HG03280 (cell line): ENCODE measurements around the gene SERPINA1.

ENCODE experiments used
- ATAC-seq: cut with Tn5 transposase; IDR thresholded peaks from one replicate; pipeline ENCODE4 v1.9.1; 2021; ENCODE audit warnings: mild to moderate bottlenecking, moderate library complexity; ENCODE audit not compliant: unreplicated experiment

Gene SERPINA1

DNA sequence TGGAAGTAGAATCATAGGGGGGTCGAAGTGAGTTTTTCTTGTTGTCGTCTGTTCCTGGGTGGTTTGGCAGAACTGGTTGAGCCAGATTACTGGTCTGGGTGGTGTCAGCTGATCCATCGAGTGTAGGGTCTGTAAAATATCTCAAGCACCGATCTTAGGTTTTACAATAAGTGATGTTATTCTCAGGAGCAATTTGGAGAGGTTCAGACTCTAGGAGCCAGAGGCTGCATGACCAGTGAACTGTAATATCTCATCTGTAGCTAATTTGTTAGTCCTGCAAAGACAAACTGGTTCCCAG lies 9.7 kb upstream of the SERPINA1 start:
- ATAC-seq, result no peak

DNA sequence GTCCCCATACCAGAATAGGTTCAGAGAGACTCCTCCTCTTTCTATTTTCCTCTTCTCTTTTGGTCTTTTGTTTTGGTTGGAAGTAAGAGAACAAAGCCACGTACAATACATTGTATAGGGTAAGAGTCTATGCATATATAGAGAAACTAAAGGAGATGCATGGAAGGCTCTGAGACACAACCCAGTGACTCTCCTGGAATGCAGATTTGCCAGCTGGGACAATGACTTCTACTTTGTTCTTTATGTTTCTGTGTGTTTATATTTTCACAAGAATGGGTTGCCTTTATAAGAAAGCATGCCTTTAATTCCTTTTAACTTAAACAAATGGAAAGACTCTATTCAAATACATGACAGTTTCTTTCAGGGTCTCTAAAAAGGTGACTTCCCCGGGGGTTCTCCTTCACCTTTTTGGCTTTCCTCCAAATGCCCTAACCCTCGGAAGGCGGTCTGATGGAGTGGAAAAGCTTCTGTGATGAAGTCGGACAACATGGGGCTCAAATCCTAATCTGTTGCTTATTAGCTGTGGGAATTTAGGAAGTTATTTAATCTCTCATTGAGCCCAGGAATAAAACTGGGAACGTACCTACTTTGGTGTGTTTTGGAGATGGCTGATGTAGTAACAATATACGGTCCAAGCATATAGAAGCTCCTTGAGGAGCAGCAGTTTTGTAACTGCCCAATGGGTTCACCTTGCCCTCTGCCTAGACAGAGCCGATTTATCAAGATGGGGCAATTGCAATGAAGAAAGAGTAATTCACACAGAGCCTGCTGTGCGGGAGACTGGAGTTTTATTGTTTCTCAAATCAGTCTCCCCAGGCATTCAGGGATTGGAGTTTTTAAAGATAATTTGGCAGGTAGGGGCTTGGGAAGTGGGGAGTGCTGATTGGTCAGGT lies 9.1 kb upstream of the SERPINA1 start:
- no peak for ATAC-seq

GRCh38 chr14:94396628-94397225 lies 8.3 kb upstream of the SERPINA1 start:
- ATAC-seq, result no peak

- no peak for ATAC-seq
Observed at GRCh38 chr14:94395888-94396574, 7.6 kb upstream of the SERPINA1 start.

DNA sequence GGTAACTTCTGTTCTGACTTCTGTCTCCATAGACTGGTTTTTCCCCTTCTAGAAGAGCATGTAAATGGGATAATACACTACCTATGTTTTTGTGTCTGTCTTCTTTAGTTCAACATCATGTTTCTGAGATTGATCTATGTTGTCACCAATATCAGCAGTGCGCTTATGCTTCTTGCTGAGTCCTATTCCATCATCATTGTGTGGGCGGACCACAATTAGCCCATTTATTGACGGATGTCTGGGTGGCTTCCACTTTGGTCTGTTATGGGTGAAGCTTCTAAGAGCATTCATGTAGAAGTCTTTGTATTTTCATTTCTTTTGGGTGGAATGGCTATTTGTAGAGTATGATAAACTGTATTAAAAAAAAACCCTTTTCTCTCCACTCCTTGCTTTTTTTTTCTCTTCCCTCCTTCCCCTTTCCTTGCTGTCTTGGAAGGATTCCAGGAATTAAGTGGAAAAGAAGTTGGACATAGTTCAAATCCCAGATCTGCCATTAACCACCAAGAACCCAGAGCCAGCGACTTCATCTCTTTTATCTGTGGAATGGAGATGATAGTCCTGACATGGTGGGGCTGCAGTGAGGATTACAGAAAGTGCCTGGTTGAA lies 7.0 kb upstream of the SERPINA1 start:
- ATAC-seq, result no peak

DNA sequence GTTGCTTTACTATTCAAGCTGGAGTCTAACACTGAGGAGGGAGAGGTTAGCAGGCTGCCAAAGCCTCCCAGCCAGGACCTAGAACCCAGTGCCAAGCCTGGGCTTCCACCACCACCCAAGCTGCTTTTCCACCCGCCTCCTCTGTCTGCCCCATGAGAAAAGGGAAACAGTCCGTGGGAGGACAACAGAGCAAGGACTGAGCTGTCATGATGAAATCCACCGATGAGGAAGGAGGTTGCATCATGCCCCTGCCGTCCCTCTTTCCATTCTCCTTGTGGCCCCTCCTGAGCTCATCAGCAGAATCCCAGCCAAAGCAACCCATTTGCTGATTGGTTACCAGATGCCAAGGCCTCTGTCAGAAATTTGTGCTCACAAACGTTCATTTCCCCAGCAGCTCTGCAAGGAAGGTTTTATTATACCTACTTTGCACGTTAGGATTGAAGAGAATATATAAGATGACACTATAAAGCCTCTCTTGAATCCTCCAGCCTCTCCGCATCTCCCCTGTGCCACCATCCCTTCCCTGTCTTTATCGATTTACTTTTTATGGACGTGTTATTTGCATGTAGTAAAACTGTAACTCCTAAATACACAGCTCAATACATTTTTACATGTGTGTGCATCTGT lies 6.3 kb upstream of the SERPINA1 start:
- no peak for ATAC-seq

DNA sequence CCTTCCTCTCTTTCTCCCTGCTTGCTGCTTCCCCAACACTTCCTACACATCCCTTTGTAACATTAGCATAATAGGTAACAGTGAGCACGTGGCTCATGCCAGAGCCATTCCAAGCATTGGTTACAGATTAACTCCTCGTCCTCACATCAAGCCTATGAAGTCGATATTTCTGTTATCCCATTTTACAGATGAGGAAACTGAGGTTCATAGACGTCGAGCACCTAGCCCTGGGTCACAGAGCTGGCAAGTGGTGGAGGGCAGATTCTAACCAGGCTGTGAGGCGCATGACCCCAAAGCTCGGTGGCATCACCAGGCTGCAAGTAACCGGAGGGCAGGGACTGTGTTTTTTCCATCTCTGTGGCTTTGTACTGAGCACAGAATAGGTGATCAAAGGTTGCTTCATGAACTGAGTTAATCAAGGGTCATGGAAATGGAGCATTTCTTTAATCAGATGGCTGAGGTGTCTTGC lies 5.7 kb upstream of the SERPINA1 start:
- no peak for ATAC-seq

DNA sequence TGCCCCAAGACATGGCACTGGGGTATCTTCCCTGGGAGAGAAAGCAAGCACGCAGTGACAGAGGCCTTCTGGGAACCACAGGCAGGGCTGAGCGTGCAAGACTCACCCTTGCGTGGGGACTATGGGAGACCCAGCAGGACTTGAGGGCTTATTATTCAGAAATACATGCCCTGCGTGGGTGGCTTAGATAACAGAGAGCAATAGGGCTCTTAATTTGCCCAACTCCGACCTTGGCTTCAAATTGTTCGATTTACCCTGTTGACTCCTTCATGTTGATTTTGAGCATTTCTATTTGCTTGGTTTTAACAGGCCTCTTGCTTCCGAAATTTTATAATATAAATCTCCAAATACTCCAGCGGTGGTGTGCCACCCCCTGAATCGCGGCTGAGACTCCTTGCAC lies 5.1 kb upstream of the SERPINA1 start:
- ATAC-seq, result no peak

DNA sequence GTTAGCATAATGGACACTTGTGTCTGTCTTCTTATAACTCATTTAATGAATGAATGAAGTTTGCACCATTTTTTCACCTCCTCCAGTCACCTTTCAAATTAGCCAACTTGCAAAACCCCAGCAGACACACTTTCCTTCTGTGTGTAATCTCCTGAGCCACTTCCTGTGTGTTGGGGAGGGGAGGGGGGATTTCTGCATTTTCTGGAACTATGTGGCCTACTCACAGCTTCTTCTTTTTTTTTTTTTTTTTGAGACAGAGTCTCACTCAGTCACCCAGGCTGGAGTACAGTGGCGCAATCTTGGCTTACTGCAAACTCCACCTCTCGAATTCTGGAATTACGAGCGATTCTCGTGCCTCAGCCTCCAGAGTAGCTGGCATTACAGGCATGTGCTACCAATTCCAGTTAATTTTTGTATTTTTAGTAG lies 4.1 kb upstream of the SERPINA1 start:
- no peak for ATAC-seq

DNA sequence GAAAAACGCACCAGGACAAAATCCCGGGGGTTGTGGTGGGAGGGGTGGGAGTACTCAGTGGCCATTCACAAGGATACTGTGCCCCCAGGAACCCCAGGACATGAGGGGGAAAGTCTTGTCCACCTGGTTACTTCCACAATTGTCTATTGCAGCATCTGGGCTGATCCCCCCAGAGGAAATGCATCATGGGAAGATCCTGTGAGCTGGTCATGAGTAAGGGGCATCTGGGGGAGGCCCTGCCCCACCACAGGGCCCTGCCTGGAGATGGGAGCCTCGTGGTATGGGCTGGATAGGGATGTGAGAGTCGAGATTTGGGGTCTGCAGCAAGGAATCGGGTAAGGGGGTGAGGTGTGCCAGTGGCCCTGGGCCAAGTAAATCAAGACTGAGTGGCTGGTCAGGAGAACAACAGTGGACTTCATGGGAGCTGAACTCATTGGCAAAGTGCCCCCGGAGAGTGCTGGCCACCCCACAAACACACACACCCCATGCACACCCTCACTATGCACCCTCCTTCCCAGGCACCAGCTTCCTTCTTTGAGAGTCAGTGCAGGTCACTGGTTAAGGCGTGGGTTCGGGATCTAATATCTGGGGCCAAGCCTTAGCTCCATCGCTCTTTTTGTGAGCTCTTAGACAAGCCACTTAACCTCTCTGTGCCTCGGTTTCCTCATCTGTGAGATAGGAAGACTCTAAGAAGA lies 3.0 kb upstream of the SERPINA1 start:
- ATAC-seq, result no peak

- no peak for ATAC-seq
Observed at GRCh38 chr14:94390372-94391086, 2.1 kb upstream of the SERPINA1 start.

GRCh38 chr14:94389731-94390371 lies 1.4 kb upstream of the SERPINA1 start:
- ATAC-seq, result no peak

DNA sequence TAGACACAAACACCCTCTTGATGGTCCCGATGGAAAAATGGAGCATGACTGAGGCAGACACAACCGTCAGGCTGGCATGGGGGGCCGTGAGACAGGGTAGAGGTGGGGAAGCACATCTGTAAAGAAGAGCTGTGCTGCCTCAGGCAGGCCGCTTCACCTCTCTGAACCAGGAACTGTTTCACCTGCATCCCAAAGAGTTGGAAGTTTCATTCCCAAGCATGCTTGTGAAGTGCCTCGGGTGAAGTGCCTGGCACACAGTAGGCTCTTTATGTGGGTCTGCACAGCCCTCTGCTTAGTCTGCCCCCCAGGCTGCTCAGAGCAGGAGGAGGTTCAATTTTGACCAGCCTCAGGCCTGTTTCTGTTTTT lies 685 bp upstream of the SERPINA1 start:
- ATAC-seq, result no peak

DNA sequence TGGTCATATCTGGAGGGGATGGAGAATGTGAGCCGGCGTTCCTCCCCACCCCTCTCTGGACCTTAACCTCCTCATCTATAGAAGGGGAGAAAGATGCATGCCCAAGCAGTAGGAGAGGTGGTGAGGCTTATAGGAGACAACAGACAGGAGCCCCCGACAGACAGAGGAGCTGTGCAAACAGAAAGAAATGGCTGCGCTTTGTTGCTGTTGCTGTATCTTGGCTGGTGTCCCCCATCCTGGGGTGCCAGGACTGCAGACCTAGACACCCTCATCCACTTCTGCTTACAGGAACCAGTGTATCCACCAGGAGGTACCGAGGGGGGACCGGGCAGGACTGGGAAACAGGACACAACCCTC lies 397 bp downstream of the SERPINA1 start:
- no peak for ATAC-seq

DNA sequence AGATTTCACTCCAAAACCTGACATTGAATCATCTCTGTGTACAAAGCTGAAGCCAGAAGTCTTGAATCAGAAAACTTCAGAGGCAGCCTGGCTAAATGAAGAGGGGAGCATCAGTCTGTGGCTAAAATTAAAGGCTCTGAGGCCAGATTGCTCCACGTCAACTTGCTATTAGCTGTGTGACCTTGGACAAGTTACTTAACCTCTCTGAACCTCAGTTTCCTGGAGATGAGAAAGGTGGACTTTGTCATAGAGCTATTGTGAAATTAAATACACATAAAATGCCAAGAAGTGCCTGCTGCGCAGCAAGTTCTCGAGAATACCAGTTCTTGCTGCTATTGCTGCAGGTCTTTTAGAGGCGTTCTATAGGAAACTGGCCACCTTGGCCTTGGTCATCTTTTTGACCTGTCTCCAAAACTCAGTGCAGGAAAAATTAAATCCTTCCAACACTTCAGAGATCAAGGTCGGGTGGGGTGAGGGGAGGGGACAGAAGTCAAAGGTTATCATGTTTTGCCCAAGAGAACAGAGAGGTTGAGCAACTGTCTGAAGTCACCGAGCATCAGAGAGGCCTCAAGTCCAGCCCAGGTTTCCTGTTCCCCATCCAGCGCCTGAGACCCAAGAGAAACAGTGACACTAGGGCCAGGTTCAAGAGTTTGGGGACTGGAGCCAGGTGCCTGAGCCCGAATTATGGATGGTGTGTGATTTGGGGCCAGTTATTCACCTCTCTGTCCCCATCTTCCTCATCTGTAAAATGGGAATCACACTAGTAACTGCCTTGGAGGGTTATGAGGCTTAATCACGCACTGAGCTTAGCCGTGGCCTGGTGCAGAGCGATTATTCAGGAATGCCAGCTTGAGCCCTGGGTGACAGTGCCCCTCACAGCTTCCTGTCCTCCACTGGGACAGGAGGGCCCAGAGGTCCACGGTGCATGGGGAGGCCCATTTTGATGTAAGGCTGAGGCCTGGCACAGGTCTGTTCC lies 1.1 kb downstream of the SERPINA1 start:
- ATAC-seq, result no peak

GRCh38 chr14:94386085-94387031 lies 2.0 kb downstream of the SERPINA1 start:
- no peak for ATAC-seq

GRCh38 chr14:94385553-94386057 lies 2.8 kb downstream of the SERPINA1 start:
- ATAC-seq, result no peak
